HCT116 (cell line): ENCODE data around the gene TOM1.

ENCODE experiments used
- ATF3 ChIP-seq: IDR thresholded peaks from 2 replicates; pipeline ENCODE4 v1.6.1; 2012
- CTCF ChIP-seq, 3 experiments: fragments of 200-600 bp in 1 of 3; sonication (generic) in 1 of 3; IDR thresholded peaks in 2 of 3; conservative IDR thresholded peaks in 1 of 3; 2 replicates each; pipeline ENCODE4 v1.5.1; 2012 to 2017; ENCODE audit warnings: low read depth in 2 of 3, low read length in 2 of 3, antibody characterized with exemption in 1 of 3, borderline replicate concordance in 1 of 3, control low read depth in 1 of 3, mild to moderate bottlenecking in 1 of 3, mixed read lengths in 1 of 3, mixed run types in 1 of 3, moderate library complexity in 1 of 3; ENCODE audit not compliant: insufficient read depth in 1 of 3
- EZH2 ChIP-seq: fragments of 200-600 bp; sonication (generic); IDR thresholded peaks from 2 replicates; pipeline ENCODE4 v1.6.1; 2017; ENCODE audit warnings: antibody characterized with exemption, mixed run types
- FOSL1 ChIP-seq: IDR thresholded peaks from 2 replicates; pipeline ENCODE4 v1.6.1; 2012; ENCODE audit warnings: low read depth
- POLR2A ChIP-seq: IDR thresholded peaks from 2 replicates; pipeline ENCODE4 v1.7.0; 2011; ENCODE audit warnings: borderline replicate concordance; ENCODE audit not compliant: insufficient read depth, insufficient read length; ENCODE audit errors: extremely low read depth
- REST ChIP-seq: IDR thresholded peaks from 2 replicates; pipeline ENCODE4 v1.6.1; 2012; ENCODE audit warnings: low read depth
- SIN3A ChIP-seq: IDR thresholded peaks from 2 replicates; pipeline ENCODE4 v1.6.1; 2012; ENCODE audit warnings: low read depth
- SP1 ChIP-seq: IDR thresholded peaks from 2 replicates; pipeline ENCODE4 v1.6.1; 2012; ENCODE audit warnings: low read depth
- SRF ChIP-seq: IDR thresholded peaks from 2 replicates; pipeline ENCODE4 v1.6.1; 2012; ENCODE audit warnings: low read depth
- YY1 ChIP-seq: IDR thresholded peaks from 2 replicates; pipeline ENCODE4 v1.6.1; 2011; ENCODE audit warnings: low read length, low read depth, moderate library complexity, mild to moderate bottlenecking; ENCODE audit not compliant: insufficient replicate concordance; ENCODE audit errors: extremely low read depth

GRCh38 chr22:35322893-35323292 is 23.2 kb downstream of the TOM1 start:
- TF ChIP-seq SP1 (no peak), ATF3 (no peak), CTCF (IDR thresholded peaks at IDR 0.05 in 2 of 3, conservative IDR thresholded peaks at IDR 0.05 in 1 of 3; ENCODE audit: borderline replicate concordance in 1 of 3, insufficient read depth in 1 of 3, low read depth in 2 of 3, low read length in 2 of 3) (no peak), REST (no peak), FOSL1 (no peak), SRF (no peak), SIN3A (no peak), YY1 (no peak), POLR2A (no peak), EZH2 (no peak)
